ENCODE data around the gene ACOX3.

ACOX3 gene

GRCh38 chr4:8332891-8333331, 107.6 kb downstream of the ACOX3 start:
- no peak for DNase-seq

GRCh38 chr4:8332038-8332857, 108.3 kb downstream of the ACOX3 start:
- DNase-seq = no peak

- DNase-seq = no peak
Measured at GRCh38 chr4:8331575-8331955, 109.0 kb downstream of the ACOX3 start.

GRCh38 chr4:8330821-8331574, 109.5 kb downstream of the ACOX3 start:
- no peak for DNase-seq

- no peak for DNase-seq
Measured at GRCh38 chr4:8329859-8330761, 110.4 kb downstream of the ACOX3 start.

- no peak for DNase-seq
Measured at GRCh38 chr4:8329560-8329858, 111.0 kb downstream of the ACOX3 start.

GRCh38 chr4:8328866-8329559, 111.5 kb downstream of the ACOX3 start:
- no peak for DNase-seq

GRCh38 chr4:8328456-8328855, 112.1 kb downstream of the ACOX3 start:
- DNase-seq = no peak

GRCh38 chr4:8326206-8326605, 114.3 kb downstream of the ACOX3 start:
- no peak for DNase-seq

GRCh38 chr4:8325291-8325973, 115.1 kb downstream of the ACOX3 start:
- no peak for DNase-seq

- no peak for DNase-seq
Measured at GRCh38 chr4:8324640-8325239, 115.8 kb downstream of the ACOX3 start.

GRCh38 chr4:8323947-8324555, 116.5 kb downstream of the ACOX3 start:
- DNase-seq = no peak

GRCh38 chr4:8322794-8323704, 117.5 kb downstream of the ACOX3 start:
- no peak for DNase-seq

- DNase-seq = no peak
Measured at GRCh38 chr4:8321771-8322170, 118.8 kb downstream of the ACOX3 start.

GRCh38 chr4:8321220-8321619, 119.3 kb downstream of the ACOX3 start:
- DNase-seq = no peak

- DNase-seq = no peak
Measured at GRCh38 chr4:8320386-8320750, 120.2 kb downstream of the ACOX3 start.

GRCh38 chr4:8319731-8320385, 120.7 kb downstream of the ACOX3 start:
- DNase-seq = no peak

GRCh38 chr4:8319061-8319460, 121.5 kb downstream of the ACOX3 start:
- no peak for DNase-seq

GRCh38 chr4:8318509-8318908, 122.0 kb downstream of the ACOX3 start:
- DNase-seq = no peak

- DNase-seq = no peak
Measured at GRCh38 chr4:8317474-8317873, 123.0 kb downstream of the ACOX3 start.
